Ishikawa (cell line): ENCODE measurements around the gene RRP15.

Source experiments
- CEBPB ChIP-seq: IDR thresholded peaks from 2 replicates; pipeline ENCODE4 v1.6.1; 2012
- CREB1 ChIP-seq: IDR thresholded peaks from 2 replicates; pipeline ENCODE4 v1.6.1; 2012; ENCODE audit warnings: low read depth
- EGR1 ChIP-seq: IDR thresholded peaks from 2 replicates; pipeline ENCODE4 v1.6.1; 2012
- EP300 ChIP-seq: IDR thresholded peaks from 2 replicates; pipeline ENCODE4 v1.6.1; 2012; ENCODE audit warnings: borderline replicate concordance
- MAX ChIP-seq: IDR thresholded peaks from 2 replicates; pipeline ENCODE4 v1.6.1; 2012
- REST ChIP-seq: IDR thresholded peaks from 2 replicates; pipeline ENCODE4 v1.6.1; 2012; ENCODE audit warnings: low read depth, mild to moderate bottlenecking
- TAF1 ChIP-seq: IDR thresholded peaks from 2 replicates; pipeline ENCODE4 v1.6.1; 2012; ENCODE audit warnings: low read depth, mild to moderate bottlenecking
- TCF12 ChIP-seq: IDR thresholded peaks from 2 replicates; pipeline ENCODE4 v1.6.1; 2012; ENCODE audit warnings: low read depth
- TEAD4 ChIP-seq: IDR thresholded peaks from 2 replicates; pipeline ENCODE4 v1.6.1; 2012
- USF1 ChIP-seq: IDR thresholded peaks from 2 replicates; pipeline ENCODE4 v1.6.1; 2012
- YY1 ChIP-seq: IDR thresholded peaks from 2 replicates; pipeline ENCODE4 v1.6.1; 2012; ENCODE audit warnings: low read depth
- ZBTB7A ChIP-seq: IDR thresholded peaks from 2 replicates; pipeline ENCODE4 v1.6.1; 2012; ENCODE audit warnings: low read depth

- TF ChIP-seq EP300 (no peak), CREB1 (no peak), MAX (no peak), USF1 (no peak), CEBPB (no peak), YY1 (no peak), TCF12 (no peak), REST (no peak), TAF1 (no peak), TEAD4 (no peak), EGR1 (no peak), ZBTB7A (no peak)
These were observed 76.4 kb downstream of the RRP15 start for GRCh38 chr1:218361298-218362065.
